Thyroid gland (tissue), 4 donors: Measurements from ENCODE around the gene DAPK1.

Experiments
- POLR2A ChIP-seq, 2 donors: fragments of 450-650 bp; IDR thresholded peaks; one replicate each; pipeline ENCODE4 v1.6.1; 2017; ENCODE audit warnings: antibody characterized with exemption in 2 of 2, mild to moderate bottlenecking in 2 of 2, moderate library complexity in 1 of 2
- TF ChIP-seq, protein P1 (sequence below), 6 experiments: fragments of 200-600 bp in 3 of 6; fragments of 450-650 bp in 3 of 6; sonication (generic) in 3 of 6; IDR thresholded peaks; one replicate each; pipeline ENCODE4 v1.5.1; 2016 to 2019; ENCODE audit warnings: antibody characterized with exemption in 6 of 6, mild to moderate bottlenecking in 2 of 6, inconsistent platforms in 1 of 6, moderate library complexity in 1 of 6

DNA sequence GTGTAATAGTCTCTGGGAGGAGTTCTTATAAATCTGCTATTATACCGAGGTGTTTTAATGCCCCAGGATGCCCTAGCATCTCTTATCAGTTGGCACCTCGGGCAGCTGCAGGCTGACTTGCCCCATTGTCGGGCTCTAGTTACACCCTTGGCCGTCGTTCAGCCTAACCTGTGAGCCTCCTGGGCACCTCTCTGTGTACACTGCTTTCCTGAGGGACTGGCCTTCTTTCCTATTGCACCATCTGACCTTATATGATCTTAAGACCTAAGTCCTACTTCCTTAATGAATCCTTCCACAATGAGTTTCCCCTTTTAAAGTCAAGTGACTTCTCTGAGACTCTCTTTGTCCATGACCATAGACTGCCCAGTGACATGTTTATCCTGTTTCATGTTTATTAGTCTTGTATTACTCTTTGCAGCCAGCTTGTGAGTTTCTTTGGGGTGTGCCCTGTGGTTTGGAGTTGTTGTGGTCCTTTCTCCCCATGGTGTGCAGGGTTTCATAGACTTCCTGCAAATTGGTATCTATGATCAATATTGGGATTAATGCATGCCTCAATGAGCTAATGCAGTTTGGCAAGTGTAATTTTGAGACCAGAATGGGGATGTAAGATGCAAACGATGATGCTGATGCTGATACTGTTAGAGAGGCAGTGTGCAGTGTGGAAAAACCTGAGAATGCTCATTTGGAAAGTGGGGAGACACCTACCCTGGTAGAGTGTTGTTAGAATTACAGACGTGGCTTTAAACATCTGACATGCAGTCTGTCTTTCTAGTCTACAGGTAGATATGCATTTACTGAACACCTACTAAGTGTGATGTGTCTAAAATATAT, 4.9 kb downstream of the DAPK1 start:
- TF ChIP-seq POLR2A (IDR thresholded peaks at IDR 0.05) = no peak
- TF ChIP-seq, protein P1, sequence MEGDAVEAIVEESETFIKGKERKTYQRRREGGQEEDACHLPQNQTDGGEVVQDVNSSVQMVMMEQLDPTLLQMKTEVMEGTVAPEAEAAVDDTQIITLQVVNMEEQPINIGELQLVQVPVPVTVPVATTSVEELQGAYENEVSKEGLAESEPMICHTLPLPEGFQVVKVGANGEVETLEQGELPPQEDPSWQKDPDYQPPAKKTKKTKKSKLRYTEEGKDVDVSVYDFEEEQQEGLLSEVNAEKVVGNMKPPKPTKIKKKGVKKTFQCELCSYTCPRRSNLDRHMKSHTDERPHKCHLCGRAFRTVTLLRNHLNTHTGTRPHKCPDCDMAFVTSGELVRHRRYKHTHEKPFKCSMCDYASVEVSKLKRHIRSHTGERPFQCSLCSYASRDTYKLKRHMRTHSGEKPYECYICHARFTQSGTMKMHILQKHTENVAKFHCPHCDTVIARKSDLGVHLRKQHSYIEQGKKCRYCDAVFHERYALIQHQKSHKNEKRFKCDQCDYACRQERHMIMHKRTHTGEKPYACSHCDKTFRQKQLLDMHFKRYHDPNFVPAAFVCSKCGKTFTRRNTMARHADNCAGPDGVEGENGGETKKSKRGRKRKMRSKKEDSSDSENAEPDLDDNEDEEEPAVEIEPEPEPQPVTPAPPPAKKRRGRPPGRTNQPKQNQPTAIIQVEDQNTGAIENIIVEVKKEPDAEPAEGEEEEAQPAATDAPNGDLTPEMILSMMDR (IDR thresholded peaks at IDR 0.05) = no peak
